Measurements from ENCODE around the gene SORCS3.

GRCh38 chr10:105258674-105259065 lies 617.6 kb downstream of the SORCS3 start:
- TF ChIP-seq CTCF (IDR thresholded peaks at IDR 0.05 in 4 of 5, conservative IDR thresholded peaks at IDR 0.05 in 1 of 5) (no peak), POLR2A (IDR thresholded peaks at IDR 0.05) (no peak)
